PC-9 (cell line): ENCODE results near the gene SLC22A4. TPM values are rescaled to one million over a fixed set of nuclear protein-coding genes. Genes with fewer than 3 reads are reported as not detected.

ENCODE experiments used
- BruUV-seq: library from RNA; stranded (reverse); fragments of 400-500 nt; replicated peaks from 2 replicates; lab custom pipeline; 2021; lab: Mats Ljungman, UMichigan
- CTCF ChIA-PET: fragments of 300-600 bp; sonication (Branson Sonifier 250); formaldehyde crosslinking; loops from one replicate; lab custom pipeline; 2022; ENCODE audit warnings: antibody characterized with exemption; lab: Charles Lee
- POLR2A ChIA-PET: fragments of 300-600 bp; sonication (Branson Sonifier 250); formaldehyde crosslinking; loops from one replicate; lab custom pipeline; 2022; ENCODE audit warnings: antibody characterized with exemption; ENCODE audit not compliant: unreplicated experiment; lab: Charles Lee
- DNase-seq, 2 experiments: peaks; one replicate each; pipeline versions ENCODE4 v3.0.0 to v3.0.0-alpha.2; 2015 to 2022; ENCODE audit warnings: mixed read lengths in 1 of 2
- H2AFZ ChIP-seq: fragments of 200-600 bp; sonication (generic); 2 replicates; pipeline ENCODE4 v1.8.1; 2017; ENCODE audit warnings: antibody characterized with exemption
- H3F3A ChIP-seq: fragments of 200-600 bp; sonication (generic); 2 replicates; pipeline ENCODE4 v1.8.1; 2017; ENCODE audit warnings: antibody characterized with exemption, mild to moderate bottlenecking, low read depth; ENCODE audit not compliant: insufficient read depth
- H3K27ac ChIP-seq: fragments of 200-600 bp; sonication (generic); 2 replicates; pipeline ENCODE4 v1.6.1; 2016; ENCODE audit warnings: mixed run types
- H3K27me3 ChIP-seq: fragments of 200-600 bp; sonication (generic); 2 replicates; pipeline ENCODE4 v1.6.1; 2016; ENCODE audit warnings: low read depth, mixed run types; ENCODE audit not compliant: insufficient read depth
- H3K36me3 ChIP-seq: fragments of 200-600 bp; sonication (generic); 2 replicates; pipeline ENCODE4 v1.6.1; 2016; ENCODE audit warnings: low read depth, mixed run types
- H3K4me1 ChIP-seq: fragments of 200-600 bp; sonication (generic); replicated peaks from 2 replicates; pipeline ENCODE4 v1.6.1; 2016; ENCODE audit warnings: mixed run types; ENCODE audit not compliant: insufficient read depth
- H3K4me2 ChIP-seq: fragments of 200-600 bp; sonication (generic); 2 replicates; pipeline ENCODE4 v1.6.1; 2017; ENCODE audit warnings: mixed run types
- H3K4me3 ChIP-seq: fragments of 200-600 bp; sonication (generic); 2 replicates; pipeline ENCODE4 v1.6.1; 2016; ENCODE audit warnings: mixed run types
- H3K79me2 ChIP-seq: fragments of 200-600 bp; sonication (generic); 2 replicates; pipeline ENCODE4 v1.6.1; 2017; ENCODE audit warnings: low read depth, mixed run types
- H3K9me2 ChIP-seq: fragments of 200-600 bp; sonication (generic); 2 replicates; pipeline ENCODE4 v1.8.1; 2017; ENCODE audit warnings: mild to moderate bottlenecking; ENCODE audit not compliant: insufficient read depth
- H3K9me3 ChIP-seq: fragments of 200-600 bp; sonication (generic); 2 replicates; pipeline ENCODE4 v1.8.1; 2016; ENCODE audit warnings: low read depth; ENCODE audit not compliant: insufficient read depth
- H4K20me1 ChIP-seq: fragments of 200-600 bp; sonication (generic); 2 replicates; pipeline ENCODE4 v1.8.1; 2017; ENCODE audit not compliant: insufficient read depth
- EZH2 ChIP-seq: fragments of 200-600 bp; sonication (generic); IDR thresholded peaks from 2 replicates; pipeline ENCODE4 v1.8.0; 2017; ENCODE audit warnings: antibody characterized with exemption, low read depth
- intact Hi-C: fragments of 100-400 bp; cut with micrococcal nuclease; formaldehyde crosslinking; loops from one replicate; pipeline ENCODE4 v1.10.0; 2022; ENCODE audit not compliant: unreplicated experiment
- total RNA-seq: library from RNA; stranded (reverse); gene quantifications from 2 replicates; pipeline ENCODE4 v1.2.3, GENCODE V29; 2021
- TF ChIP-seq, protein P1 (sequence below): fragments of 200-600 bp; sonication (generic); conservative IDR thresholded peaks from 2 replicates; pipeline ENCODE4 v1.6.1; 2017; ENCODE audit warnings: mixed run types, antibody characterized with exemption, mild to moderate bottlenecking, moderate library complexity

Gene SLC22A4
- total RNA-seq, 1 experiment from 2014 or later: 4.2 TPM

DNA sequence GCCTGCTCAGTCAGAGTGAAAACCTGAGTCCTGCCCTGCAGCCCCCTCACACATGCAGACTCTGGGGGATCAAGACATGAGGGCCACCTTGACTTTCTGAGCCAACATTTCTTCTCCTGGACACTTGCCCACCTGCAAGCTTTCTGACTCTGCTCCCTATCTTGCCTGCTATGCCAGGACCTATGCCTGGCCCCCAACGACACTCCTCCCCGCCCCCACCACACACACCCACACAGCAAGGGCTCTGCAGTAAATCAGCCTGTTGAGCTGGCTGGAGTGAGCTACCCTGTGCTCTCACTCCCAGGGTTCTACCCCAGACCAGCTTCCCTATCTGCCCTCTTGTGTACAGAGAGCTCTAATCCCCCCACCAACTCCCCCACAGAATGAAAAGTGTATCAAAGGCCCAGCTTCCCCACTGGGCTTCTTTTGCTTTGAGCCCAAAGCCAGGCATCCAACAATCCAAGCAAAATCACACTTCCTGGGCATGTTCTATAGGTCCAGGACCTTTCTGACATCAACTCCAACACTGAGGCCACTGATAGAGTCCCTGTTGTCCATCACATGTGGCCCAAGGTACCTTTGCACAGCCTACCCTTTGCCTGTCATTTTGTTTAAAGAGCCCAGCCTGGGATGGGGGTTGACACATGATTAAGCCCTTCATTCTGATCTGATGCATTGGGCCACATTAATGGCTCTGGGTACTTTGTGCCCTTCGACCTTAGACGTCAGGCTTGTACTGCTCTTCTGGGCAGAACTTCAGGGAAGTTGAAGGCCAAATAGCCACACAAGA lies 29.5 kb upstream of the SLC22A4 start:
- TF ChIP-seq EZH2: no peak
- TF ChIP-seq, protein P1, sequence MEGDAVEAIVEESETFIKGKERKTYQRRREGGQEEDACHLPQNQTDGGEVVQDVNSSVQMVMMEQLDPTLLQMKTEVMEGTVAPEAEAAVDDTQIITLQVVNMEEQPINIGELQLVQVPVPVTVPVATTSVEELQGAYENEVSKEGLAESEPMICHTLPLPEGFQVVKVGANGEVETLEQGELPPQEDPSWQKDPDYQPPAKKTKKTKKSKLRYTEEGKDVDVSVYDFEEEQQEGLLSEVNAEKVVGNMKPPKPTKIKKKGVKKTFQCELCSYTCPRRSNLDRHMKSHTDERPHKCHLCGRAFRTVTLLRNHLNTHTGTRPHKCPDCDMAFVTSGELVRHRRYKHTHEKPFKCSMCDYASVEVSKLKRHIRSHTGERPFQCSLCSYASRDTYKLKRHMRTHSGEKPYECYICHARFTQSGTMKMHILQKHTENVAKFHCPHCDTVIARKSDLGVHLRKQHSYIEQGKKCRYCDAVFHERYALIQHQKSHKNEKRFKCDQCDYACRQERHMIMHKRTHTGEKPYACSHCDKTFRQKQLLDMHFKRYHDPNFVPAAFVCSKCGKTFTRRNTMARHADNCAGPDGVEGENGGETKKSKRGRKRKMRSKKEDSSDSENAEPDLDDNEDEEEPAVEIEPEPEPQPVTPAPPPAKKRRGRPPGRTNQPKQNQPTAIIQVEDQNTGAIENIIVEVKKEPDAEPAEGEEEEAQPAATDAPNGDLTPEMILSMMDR: no peak
- intact Hi-C loops: loop anchor here (1.0 to 5.0 kb wide), 3 partner anchors 101 to 233 kb away; no protein-coding TSS in a partner anchor
- H4K20me1 ChIP-seq: no peaks in the 10 kb centered on the region

DNA sequence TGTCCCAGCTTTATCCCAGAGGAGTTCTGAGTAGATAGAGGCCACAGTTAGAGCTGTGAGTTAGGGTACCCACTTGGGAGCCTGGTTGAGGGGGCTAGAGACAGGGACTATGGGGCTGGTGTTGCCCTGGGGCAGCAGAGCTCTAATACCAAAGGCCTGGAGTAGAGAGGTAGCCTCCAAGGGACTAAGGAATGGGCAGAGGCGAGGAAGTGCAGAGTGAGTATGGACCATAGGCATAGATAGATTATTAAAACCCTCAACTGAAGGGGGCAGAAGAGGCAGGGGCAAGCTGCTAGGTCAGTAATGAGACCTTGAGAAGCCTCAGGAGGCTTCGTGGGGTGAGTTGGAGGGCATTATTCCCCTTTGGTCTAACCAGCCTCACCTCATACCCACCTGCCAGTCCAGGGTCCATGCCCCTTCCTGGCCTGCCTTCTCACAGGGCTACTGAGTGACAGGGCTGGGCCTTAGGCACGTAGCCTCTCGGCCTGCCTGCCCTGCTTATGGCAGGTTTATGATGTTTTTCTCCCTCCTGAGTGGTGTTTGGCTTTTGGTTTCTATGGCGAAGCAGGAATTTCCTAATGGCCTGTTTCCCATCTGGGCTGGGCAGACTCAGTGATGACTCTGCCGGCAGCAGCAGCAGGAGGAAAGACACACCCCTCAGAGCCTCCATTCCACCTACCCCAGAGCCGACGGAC lies 28.7 kb upstream of the SLC22A4 start:
- Histone ChIP-seq H3K9me2 (no peaks in the 10 kb centered on the region), H3K4me1 (peaks cover 47% of the 10 kb centered on the region), H3K27ac (peak overlapping the region; percentile 58), H3K4me2 (peak overlapping the region; percentile 59), H3K9me3 (no peaks in the 10 kb centered on the region), H3F3A (peaks cover 9% of the 10 kb centered on the region; the same call in 1 of the 2 replicates), H4K20me1 (no peaks in the 10 kb centered on the region), H3K36me3 (no peaks in the 10 kb centered on the region), H2AFZ (0 out of 2 replicates have a peak overlapping the region, but pooled peaks have one; percentile 19), H3K27me3 (no peaks in the 10 kb centered on the region), H3K79me2 (no peaks in the 10 kb centered on the region), H3K4me3 (no peak overlapping the region)
- BruUV-seq: no TSS peak
- no peak for TF ChIP-seq EZH2
- TF ChIP-seq, protein P1: no peak; the same call in 1 of the 2 replicates
- peak; percentile 87 to 91 for DNase-seq
- ChIA-PET CTCF (interaction anchor here (0.6 kb wide), 1 partner anchor 28 kb away, joined by 5 read pairs; no protein-coding TSS in a partner anchor), POLR2A (interaction anchor here (0.5 kb wide), 1 partner anchor 467 kb away, joined by 3 read pairs; no protein-coding TSS in a partner anchor)
- intact Hi-C loops: loop anchor here (1.0 to 5.0 kb wide), 4 partner anchors 27 to 232 kb away; no protein-coding TSS in a partner anchor

More for the DNA sequence above, 29.5 kb upstream of the SLC22A4 start:
- H3K9me2 ChIP-seq: no peaks in the 10 kb centered on the region
- DNase-seq: no peak
- H3K4me1 ChIP-seq: peaks cover 55% of the 10 kb centered on the region
- BruUV-seq: no TSS peak
- ChIA-PET CTCF (interaction anchor here (0.6 kb wide), 3 partner anchors 27 to 262 kb away, joined by 6 to 15 read pairs (median 7); no protein-coding TSS in a partner anchor), POLR2A (interaction anchor here (0.5 kb wide), 1 partner anchor 468 kb away, joined by 3 read pairs; no protein-coding TSS in a partner anchor)
- peak overlapping the region; percentile 43 for H3K27ac ChIP-seq
- H3K36me3 ChIP-seq: no peaks in the 10 kb centered on the region
- H3K79me2 ChIP-seq: no peaks in the 10 kb centered on the region
- H3F3A ChIP-seq: peaks cover 9% of the 10 kb centered on the region; the same call in 1 of the 2 replicates
- no peak overlapping the region for H3K4me3 ChIP-seq
- H3K4me2 ChIP-seq: peak overlapping the region; percentile 59
- no peaks in the 10 kb centered on the region for H3K9me3 ChIP-seq
- H3K27me3 ChIP-seq: no peaks in the 10 kb centered on the region
- H2AFZ ChIP-seq: no peak overlapping the region
